SK-N-SH (cell line): Measurements from ENCODE around the gene SYNE2. TPM values are rescaled to one million over a fixed set of nuclear protein-coding genes. Genes with fewer than 3 reads are reported as not detected.
A peak's percentile ranks its signal among the peaks of the same experiment; 100 is the strongest.

Experiments
- CTCF ChIA-PET: fragments of 300-600, 350-600 bp; formaldehyde crosslinking; extraction: SDS; loops from one replicate; lab custom pipeline; 2021; lab: Yijun Ruan, JAX
- POLR2A ChIA-PET: fragments of 350-600 bp; sonication (Branson Sonifier 250); formaldehyde crosslinking; extraction: SDS; loops from one replicate; lab custom pipeline; 2020; ENCODE audit warnings: antibody characterized with exemption, inconsistent platforms; lab: Yijun Ruan, JAX
- DNase-seq: peaks from one replicate; pipeline ENCODE4 v3.0.0; 2012
- H2AFZ ChIP-seq: fragments of 200-600 bp; sonication (generic); 2 replicates; pipeline ENCODE4 v1.8.1; 2016; ENCODE audit warnings: antibody characterized with exemption, mild to moderate bottlenecking, low read depth
- H3F3A ChIP-seq: fragments of 200-600 bp; sonication (generic); replicated peaks from 2 replicates; pipeline ENCODE3; 2016; ENCODE audit warnings: antibody characterized with exemption, mild to moderate bottlenecking; ENCODE audit not compliant: insufficient read depth
- H3K27ac ChIP-seq, 2 experiments: fragments of 200-500 bp in 1 of 2; fragments of 200-600 bp in 1 of 2; sonication (Bioruptor generic) in 1 of 2; sonication (generic), shearing (Covaris generic) in 1 of 2; 2 replicates each; pipeline versions ENCODE4 v1.5.1 to v1.6.1; 2014 to 2016; ENCODE audit warnings: low read depth in 2 of 2, inconsistent platforms in 1 of 2, low read length in 1 of 2, mild to moderate bottlenecking in 1 of 2, mixed read lengths in 1 of 2
- H3K27me3 ChIP-seq: fragments of 200-600 bp; sonication (generic), shearing (Covaris generic); 2 replicates; pipeline ENCODE4 v1.6.1; 2016; ENCODE audit warnings: mixed run types; ENCODE audit not compliant: insufficient read depth
- H3K36me3 ChIP-seq, 2 experiments: fragments of 200-500 bp in 1 of 2; fragments of 200-600 bp in 1 of 2; sonication (Bioruptor generic) in 1 of 2; sonication (generic) in 1 of 2; replicated peaks in 1 of 2; 2 replicates each; pipeline versions ENCODE3 to v1.5.1; 2014 to 2016; ENCODE audit warnings: low read length in 1 of 2, mild to moderate bottlenecking in 1 of 2; ENCODE audit not compliant: insufficient read depth in 2 of 2, control insufficient read depth in 1 of 2
- H3K4me1 ChIP-seq, 2 experiments: fragments of 200-500 bp in 1 of 2; fragments of 200-600 bp in 1 of 2; sonication (Bioruptor generic) in 1 of 2; sonication (generic), shearing (Covaris generic) in 1 of 2; 2 replicates each; pipeline versions ENCODE4 v1.5.1 to v1.6.1; 2014 to 2016; ENCODE audit warnings: low read depth in 1 of 2, low read length in 1 of 2, mixed run types in 1 of 2; ENCODE audit not compliant: insufficient read depth in 2 of 2, control insufficient read depth in 1 of 2
- H3K4me2 ChIP-seq: fragments of 200-600 bp; sonication (generic), shearing (Covaris generic); 2 replicates; pipeline ENCODE4 v1.6.1; 2017; ENCODE audit warnings: mixed run types
- H3K4me3 ChIP-seq, 2 experiments: fragments of 200-500 bp in 1 of 2; fragments of 200-600 bp in 1 of 2; sonication (Bioruptor generic) in 1 of 2; sonication (generic), shearing (Covaris generic) in 1 of 2; 2 replicates each; pipeline versions ENCODE4 v1.5.1 to v1.8.1; 2014 to 2016; ENCODE audit warnings: low read depth in 2 of 2, inconsistent platforms in 1 of 2, low read length in 1 of 2, mild to moderate bottlenecking in 1 of 2, mixed read lengths in 1 of 2, moderate library complexity in 1 of 2
- H3K79me2 ChIP-seq: fragments of 200-600 bp; sonication (generic); 2 replicates; pipeline ENCODE4 v1.8.1; 2017; ENCODE audit warnings: mild to moderate bottlenecking; ENCODE audit not compliant: insufficient read depth
- H3K9ac ChIP-seq: fragments of 200-600 bp; sonication (generic); 2 replicates; pipeline ENCODE4 v1.6.1; 2017; ENCODE audit warnings: mixed run types
- H3K9me2 ChIP-seq: fragments of 200-600 bp; sonication (generic); 2 replicates; pipeline ENCODE4 v1.6.1; 2017; ENCODE audit warnings: mixed run types
- H3K9me3 ChIP-seq: fragments of 200-600 bp; sonication (generic); 2 replicates; pipeline ENCODE4 v1.6.1; 2017; ENCODE audit warnings: mixed run types, mild to moderate bottlenecking, moderate library complexity
- H4K20me1 ChIP-seq: fragments of 200-600 bp; sonication (generic); 2 replicates; pipeline ENCODE4 v1.6.1; 2017; ENCODE audit warnings: mild to moderate bottlenecking, mixed run types; ENCODE audit not compliant: insufficient read depth
- ELF1 ChIP-seq: IDR thresholded peaks from 2 replicates; pipeline ENCODE4 v1.4.0; 2012
- EP300 ChIP-seq, 2 experiments: IDR thresholded peaks; 2 replicates each; pipeline versions ENCODE4 v1.4.0 to v1.6.1; 2012; ENCODE audit warnings: borderline replicate concordance in 1 of 2, low read depth in 1 of 2, low read length in 1 of 2
- EZH2phosphoT487 ChIP-seq: fragments of 200-600 bp; sonication (generic); IDR thresholded peaks from 2 replicates; pipeline ENCODE4 v1.6.1; 2017; ENCODE audit warnings: low read depth, mixed run types, mild to moderate bottlenecking, antibody characterized with exemption, moderate library complexity, borderline replicate concordance
- FOXJ3 ChIP-seq: sonication (generic); formaldehyde crosslinking; IDR thresholded peaks from 2 replicates; pipeline ENCODE4 v1.5.1; 2020; ENCODE audit warnings: mild to moderate bottlenecking, missing genetic modification reagents
- FOXM1 ChIP-seq: IDR thresholded peaks from 2 replicates; pipeline ENCODE4 v1.4.0; 2012; ENCODE audit warnings: low read depth, mild to moderate bottlenecking
- GABPA ChIP-seq: IDR thresholded peaks from 2 replicates; pipeline ENCODE4 v1.4.0; 2012; ENCODE audit warnings: low read depth, mild to moderate bottlenecking
- MEF2A ChIP-seq: IDR thresholded peaks from 2 replicates; pipeline ENCODE4 v1.4.0; 2012; ENCODE audit warnings: low read depth, borderline replicate concordance
- MXI1 ChIP-seq: IDR thresholded peaks from 2 replicates; pipeline ENCODE4 v1.6.1; 2012; ENCODE audit warnings: mild to moderate bottlenecking, low read depth, low read length, improper control_type of control experiment
- NFIC ChIP-seq: IDR thresholded peaks from 2 replicates; pipeline ENCODE4 v1.4.0; 2012; ENCODE audit warnings: borderline replicate concordance
- PBX3 ChIP-seq: IDR thresholded peaks from 2 replicates; pipeline ENCODE4; 2012
- REST ChIP-seq: IDR thresholded peaks from 2 replicates; pipeline ENCODE4 v1.6.1; 2012; ENCODE audit warnings: mild to moderate bottlenecking, low read depth, low read length, moderate library complexity
- RFX5 ChIP-seq: IDR thresholded peaks from 2 replicates; pipeline ENCODE4 v1.6.1; 2012; ENCODE audit warnings: mild to moderate bottlenecking, improper control_type of control experiment, low read length
- RXRA ChIP-seq: IDR thresholded peaks from 2 replicates; pipeline ENCODE4 v1.4.0; 2012; ENCODE audit warnings: low read depth, mild to moderate bottlenecking, borderline replicate concordance
- SIN3A ChIP-seq: IDR thresholded peaks from 2 replicates; pipeline ENCODE4 v1.6.1; 2012; ENCODE audit warnings: low read depth, mild to moderate bottlenecking, low read length, moderate library complexity, borderline replicate concordance
- TCF12 ChIP-seq: IDR thresholded peaks from 2 replicates; pipeline ENCODE4 v1.4.0; 2012
- USF1 ChIP-seq: IDR thresholded peaks from 2 replicates; pipeline ENCODE4 v1.4.0; 2012; ENCODE audit warnings: low read depth, borderline replicate concordance
- USF2 ChIP-seq: fragments of 150-350 bp; IDR thresholded peaks from 2 replicates; pipeline ENCODE4 v1.6.1; 2017; ENCODE audit warnings: antibody characterized with exemption, low read length, low read depth, borderline replicate concordance
- WGBS: methylation state at CpG from one replicate; pipeline ENCODE4 v1.1.6; 2017; ENCODE audit warnings: low lambda C conversion rate; 5-methylcytosine and 5-hydroxymethylcytosine counted together
- polyA plus RNA-seq, 3 experiments: library from polyadenylated mRNA; depleted of rRNA; stranded (reverse); fragments of >200 nt; gene quantifications; 2 replicates each; pipeline ENCODE4 v1.2.3, GENCODE V29; 2012

SYNE2 gene
- polyA plus RNA-seq, 1 of the 3 experiments (the other 2 are of a cell fraction): 7.1 TPM

- H2AFZ ChIP-seq: peak overlapping the region; percentile 78
- no peaks in the 10 kb centered on the region for H4K20me1 ChIP-seq
- H3K9ac ChIP-seq: no peak overlapping the region
- no peak overlapping the region for H3K4me2 ChIP-seq
- H3K79me2 ChIP-seq: no peaks in the 10 kb centered on the region
- H3K27me3 ChIP-seq: no peaks in the 10 kb centered on the region
- no peaks in the 10 kb centered on the region for H3K9me3 ChIP-seq
- POLR2A ChIA-PET: no interaction called here
- no peaks in the 10 kb centered on the region for H3F3A ChIP-seq
- no peak for TF ChIP-seq USF2
- no peak for TF ChIP-seq ELF1
- no peak for TF ChIP-seq FOXM1
- TF ChIP-seq TCF12: no peak
- TF ChIP-seq MXI1: no peak
- TF ChIP-seq PBX3: no peak
- TF ChIP-seq REST: no peak
- no peak for TF ChIP-seq GABPA
- TF ChIP-seq NFIC: no peak
- no peak for TF ChIP-seq RXRA
- TF ChIP-seq EZH2phosphoT487: no peak
- no peak for TF ChIP-seq USF1
- TF ChIP-seq SIN3A: no peak
- TF ChIP-seq MEF2A: no peak
- TF ChIP-seq RFX5: no peak
- TF ChIP-seq EP300 (IDR thresholded peaks at IDR 0.05; ENCODE audit: borderline replicate concordance in 1 of 2, low read depth in 1 of 2, low read length in 1 of 2): no peak
- no peak for TF ChIP-seq FOXJ3 (CRISPR knock-in tag)
- TF ChIP-seq, all 33 proteins: peak for 0
- 64% methylated on average over 2 of the region's 2 CpGs for WGBS
- Histone ChIP-seq H3K9me2 (no peaks in the 10 kb centered on the region), H3K4me1 (no peaks in the 10 kb centered on the region; a peak in 1 of 4 replicates), H3K36me3 (no peaks in the 10 kb centered on the region), H3K4me3 (no peak overlapping the region), H3K27ac (no peak overlapping the region)
- DNase-seq: no peak
- CTCF ChIA-PET: interaction anchor here (1.8 kb wide), 1 partner anchor 37 kb away, joined by 5 read pairs; no protein-coding TSS in a partner anchor
Observed at GRCh38 chr14:64266239-64266638, 413.4 kb downstream of the SYNE2 start.
